D721Med (cell line): Measurements from ENCODE around the gene TMC5.

Experiments used
- DNase-seq: peaks from one replicate; pipeline ENCODE4 v3.0.0; 2011; ENCODE audit warnings: low spot score; ENCODE audit not compliant: insufficient read length
- FAIRE-seq: peaks from 2 replicates; lab custom pipeline; 2011; peaks lifted over from hg19 to GRCh38; lab: Jason Lieb, UNC
- TF ChIP-seq, protein P1 (sequence below): IDR thresholded peaks from 2 replicates; pipeline ENCODE4 v1.5.1; 2012; ENCODE audit warnings: mild to moderate bottlenecking, control low read depth; ENCODE audit not compliant: insufficient read depth; ENCODE audit errors: missing control alignments

Gene TMC5

DNA sequence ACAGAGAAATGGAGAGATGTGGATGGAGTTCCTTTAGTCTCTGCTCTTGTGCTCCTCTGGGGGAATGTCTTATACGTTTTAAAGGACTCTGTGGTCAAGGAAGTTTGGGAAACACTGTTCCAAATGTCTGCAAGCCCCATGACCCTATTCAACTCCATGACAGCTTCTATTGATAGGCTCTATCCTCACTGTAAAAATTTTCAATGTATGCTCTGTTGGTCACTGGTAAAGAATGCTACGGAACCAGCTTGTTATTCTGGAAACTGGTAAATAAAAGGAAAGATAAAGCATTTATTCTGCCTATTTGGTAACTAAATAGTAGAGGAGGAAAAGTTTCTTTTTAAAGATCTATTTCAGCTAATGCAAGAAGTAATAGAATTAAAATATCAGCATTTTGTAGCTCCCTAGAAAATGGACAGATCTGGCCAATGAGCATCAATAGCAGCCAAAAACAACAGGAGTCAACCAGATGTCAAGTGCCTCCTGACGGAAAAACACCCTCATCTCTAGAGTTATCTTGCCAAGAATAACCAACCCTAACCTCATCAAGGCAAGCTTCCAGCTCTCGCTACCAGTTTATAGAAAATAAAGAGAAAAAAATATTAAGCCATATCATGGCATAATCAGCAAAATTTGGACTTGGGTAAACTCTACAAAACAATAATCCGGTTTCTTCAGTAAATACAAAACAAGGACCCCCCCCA, 88.1 kb downstream of the TMC5 start:
- no peak for FAIRE-seq
- TF ChIP-seq, protein P1, sequence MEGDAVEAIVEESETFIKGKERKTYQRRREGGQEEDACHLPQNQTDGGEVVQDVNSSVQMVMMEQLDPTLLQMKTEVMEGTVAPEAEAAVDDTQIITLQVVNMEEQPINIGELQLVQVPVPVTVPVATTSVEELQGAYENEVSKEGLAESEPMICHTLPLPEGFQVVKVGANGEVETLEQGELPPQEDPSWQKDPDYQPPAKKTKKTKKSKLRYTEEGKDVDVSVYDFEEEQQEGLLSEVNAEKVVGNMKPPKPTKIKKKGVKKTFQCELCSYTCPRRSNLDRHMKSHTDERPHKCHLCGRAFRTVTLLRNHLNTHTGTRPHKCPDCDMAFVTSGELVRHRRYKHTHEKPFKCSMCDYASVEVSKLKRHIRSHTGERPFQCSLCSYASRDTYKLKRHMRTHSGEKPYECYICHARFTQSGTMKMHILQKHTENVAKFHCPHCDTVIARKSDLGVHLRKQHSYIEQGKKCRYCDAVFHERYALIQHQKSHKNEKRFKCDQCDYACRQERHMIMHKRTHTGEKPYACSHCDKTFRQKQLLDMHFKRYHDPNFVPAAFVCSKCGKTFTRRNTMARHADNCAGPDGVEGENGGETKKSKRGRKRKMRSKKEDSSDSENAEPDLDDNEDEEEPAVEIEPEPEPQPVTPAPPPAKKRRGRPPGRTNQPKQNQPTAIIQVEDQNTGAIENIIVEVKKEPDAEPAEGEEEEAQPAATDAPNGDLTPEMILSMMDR: no peak
- no peak for DNase-seq

DNA sequence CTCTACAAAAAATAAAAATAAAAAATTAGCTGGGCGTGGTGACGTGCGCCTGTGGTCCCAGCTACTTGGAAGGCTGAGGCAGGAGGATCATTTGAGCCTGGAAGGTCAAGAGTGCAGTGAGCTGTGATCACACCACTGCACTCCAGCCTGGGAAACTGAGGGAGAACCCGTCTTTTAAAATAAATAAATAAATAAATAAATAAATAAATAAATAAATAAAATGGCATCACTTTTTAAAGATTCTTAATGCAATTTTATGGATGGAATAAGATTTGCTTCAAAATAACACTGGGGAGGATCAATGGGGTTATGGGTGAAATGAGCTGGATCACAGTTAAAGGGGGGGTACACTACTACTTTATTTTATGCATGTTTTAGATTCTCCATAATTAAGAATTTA, 89.3 kb downstream of the TMC5 start:
- FAIRE-seq: no peak
- DNase-seq: no peak
- TF ChIP-seq, protein P1: no peak

DNA sequence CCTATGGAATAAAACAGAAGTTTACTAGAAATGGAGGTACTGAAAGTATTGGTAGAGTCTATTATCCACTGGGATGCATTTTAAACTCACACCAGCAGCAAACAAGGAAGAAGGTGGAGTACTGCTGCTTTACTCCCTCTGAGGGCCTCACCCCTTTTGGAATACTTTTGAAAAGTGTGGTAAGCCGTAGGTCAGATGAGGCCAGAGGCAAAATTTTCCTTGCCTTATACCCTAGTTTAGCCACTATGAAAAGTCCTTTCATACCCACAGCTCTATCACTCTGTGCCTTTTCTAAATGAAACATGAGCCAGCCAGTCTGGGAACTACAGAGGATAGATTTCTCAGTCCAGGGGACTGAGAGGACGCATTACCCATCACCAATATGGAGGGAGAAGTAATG, 90.2 kb downstream of the TMC5 start:
- DNase-seq (no peak), FAIRE-seq (no peak)
- TF ChIP-seq, protein P1: no peak

DNA sequence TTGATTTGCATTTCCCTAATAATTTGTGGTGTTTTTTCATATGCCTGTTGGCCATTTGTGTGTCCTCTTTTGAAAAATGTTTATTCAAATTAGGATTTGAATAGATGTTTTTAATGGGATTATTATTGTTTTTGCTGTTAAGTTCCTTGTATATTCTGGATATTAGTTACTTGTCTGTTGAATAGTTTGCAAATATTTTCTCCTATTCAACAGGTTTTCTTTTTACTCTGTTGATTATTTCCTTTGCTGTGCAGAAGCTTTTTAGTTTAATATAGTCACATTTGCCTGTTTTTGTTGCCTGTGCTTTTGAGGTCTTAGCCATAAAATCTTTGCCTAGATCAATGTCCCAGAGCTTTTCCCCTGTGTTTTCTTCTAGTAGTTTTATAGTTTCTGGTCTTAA, 94.6 kb downstream of the TMC5 start:
- TF ChIP-seq, protein P1: no peak
- FAIRE-seq (no peak), DNase-seq (no peak)

DNA sequence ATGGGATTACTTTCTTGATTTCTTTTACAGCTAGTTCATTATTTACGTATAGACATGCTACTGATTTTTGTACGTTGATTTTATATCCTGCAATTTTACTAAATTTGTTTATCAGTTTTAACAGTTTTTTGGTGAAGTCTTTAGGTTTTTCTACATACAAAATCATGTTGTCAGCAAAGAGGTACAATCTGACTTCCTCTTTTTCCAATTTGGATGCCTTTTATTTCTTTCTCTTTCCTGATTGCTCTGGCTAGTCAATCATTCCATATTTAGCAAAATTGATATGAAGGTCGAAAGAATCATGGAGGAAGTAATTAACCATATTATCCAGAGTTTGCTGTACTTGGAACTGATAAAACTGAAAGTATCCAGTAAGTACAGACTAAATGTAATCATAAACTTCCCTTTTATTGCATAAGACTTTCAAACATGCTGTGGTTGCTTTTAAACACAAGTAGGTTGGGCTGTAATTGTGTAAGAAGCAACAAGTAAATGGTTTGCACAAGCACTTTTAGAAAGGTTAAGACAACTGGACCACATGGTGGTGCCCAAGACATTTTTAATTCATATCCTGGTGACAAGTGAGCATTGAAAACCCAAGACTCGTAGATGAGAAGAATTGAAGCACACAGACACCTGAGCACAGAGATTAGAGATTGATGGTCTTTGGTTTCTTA, 95.8 kb downstream of the TMC5 start:
- FAIRE-seq (no peak), DNase-seq (no peak)
- TF ChIP-seq, protein P1: no peak

DNA sequence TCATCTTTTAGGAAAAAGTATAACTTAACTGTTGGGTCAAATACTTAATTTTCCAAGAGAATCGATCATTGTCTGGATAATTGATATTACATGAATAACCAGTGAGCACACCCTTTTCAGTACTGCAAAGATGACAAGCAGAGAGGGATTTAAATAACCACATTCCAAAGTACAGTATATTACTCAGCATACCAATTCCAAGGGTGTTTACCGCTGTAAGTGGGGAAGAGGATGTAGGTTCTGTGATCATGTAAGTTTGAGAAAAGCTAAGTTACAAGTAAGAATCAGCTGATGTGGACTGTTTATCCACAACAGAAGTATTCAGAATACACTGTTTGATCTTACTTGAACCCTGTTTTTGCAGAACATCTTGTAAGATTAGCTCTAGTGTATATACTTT, 98.1 kb downstream of the TMC5 start:
- DNase-seq (no peak), FAIRE-seq (no peak)
- TF ChIP-seq, protein P1: no peak
